Measurements from ENCODE around the gene RIPOR3. TPM values are rescaled to one million over a fixed set of nuclear protein-coding genes. Genes with fewer than 3 reads are reported as not detected.

The RIPOR3 gene
- total and polyA plus RNA-seq, 9 of the 15 experiments (the other 6 are each of a cell fraction or from before 2014, with no cell fraction given) = 3.3 to 62.7 (median 21.4) TPM

- Histone ChIP-seq H3K4me2 (ENCODE audit: insufficient read depth, low read length) (peak overlapping the region; percentile 34), H3K4me1 (replicated peaks in 1 of 2; ENCODE audit: control insufficient read depth in 2 of 2, insufficient read depth in 2 of 2, low read length in 2 of 2) (peaks cover 46 to 52% of the 10 kb centered on the region in 2 experiments), H3K27me3 (ENCODE audit: control insufficient read depth in 2 of 2, insufficient read depth in 2 of 2, low read length in 2 of 2) (no peaks in the 10 kb centered on the region), H3K9me3 (replicated peaks; ENCODE audit: control insufficient read depth, insufficient read depth, low read depth, low read length) (no peaks in the 10 kb centered on the region), H3K9me1 (ENCODE audit: control insufficient read depth, insufficient read depth, low read length) (peaks cover 12% of the 10 kb centered on the region), H3K9ac (ENCODE audit: insufficient read depth in 1 of 2, low read depth in 2 of 2, low read length in 2 of 2) (peak overlapping the region in 1 of 2 experiments; percentile 32; a peak in 2 of 4 replicates), H4K20me1 (replicated peaks; ENCODE audit: control insufficient read depth, insufficient read depth, low read length) (peaks cover 35% of the 10 kb centered on the region), H3K27ac (ENCODE audit: extremely low read depth, low read depth, low read length) (peak overlapping the region; percentile 66; the same call in 2 of the 3 replicates), H3K36me3 (ENCODE audit: control insufficient read depth, insufficient read depth, low read length) (peaks cover 34% of the 10 kb centered on the region; the same call in 2 of the 3 replicates), H3K4me3 (no peak overlapping the region), H2AFZ (ENCODE audit: low read depth, low read length) (no peak overlapping the region), H3K79me2 (ENCODE audit: control insufficient read depth, insufficient read depth, low read length) (peaks cover 88% of the 10 kb centered on the region)
- intact Hi-C loops (cut with micrococcal nuclease) (no loop called here), in situ Hi-C loops (cut with MboI) (no loop called here)
- ATAC-seq (no peak), DNase-seq (ENCODE audit: extremely low read depth in 1 of 4, low spot score in 3 of 4) (no peak), FAIRE-seq (peak; percentile 19)
- CTCF ChIA-PET (ENCODE audit: low intra/inter-chr PET ratio) = no interaction called here
- POLR2A ChIA-PET = interaction anchor here (1.0 kb wide), 1 partner anchor 18 kb away, joined by 4 read pairs; no protein-coding TSS in a partner anchor
- 14% methylated on average over 2 of the region's 2 CpGs for WGBS (ENCODE audit: insufficient coverage, low coverage, missing lambda C conversion rate)
- no TSS peak for BruUV-seq (replicated peaks)
- TF ChIP-seq NR2C1 (IDR thresholded peaks at IDR 0.05) = no peak
- no peak for TF ChIP-seq NR2C1 (tag; IDR thresholded peaks at IDR 0.05)
- TF ChIP-seq ZBTB33 (CRISPR knock-in tag; IDR thresholded peaks at IDR 0.05) = no peak
- no peak for TF ChIP-seq NR2C2 (CRISPR knock-in tag; IDR thresholded peaks at IDR 0.05)
- TF ChIP-seq NR2C2 (tag; IDR thresholded peaks at IDR 0.05) = 0 out of 2 replicates have a peak, but pooled peaks have one; percentile 17
- TF ChIP-seq, protein P1, sequence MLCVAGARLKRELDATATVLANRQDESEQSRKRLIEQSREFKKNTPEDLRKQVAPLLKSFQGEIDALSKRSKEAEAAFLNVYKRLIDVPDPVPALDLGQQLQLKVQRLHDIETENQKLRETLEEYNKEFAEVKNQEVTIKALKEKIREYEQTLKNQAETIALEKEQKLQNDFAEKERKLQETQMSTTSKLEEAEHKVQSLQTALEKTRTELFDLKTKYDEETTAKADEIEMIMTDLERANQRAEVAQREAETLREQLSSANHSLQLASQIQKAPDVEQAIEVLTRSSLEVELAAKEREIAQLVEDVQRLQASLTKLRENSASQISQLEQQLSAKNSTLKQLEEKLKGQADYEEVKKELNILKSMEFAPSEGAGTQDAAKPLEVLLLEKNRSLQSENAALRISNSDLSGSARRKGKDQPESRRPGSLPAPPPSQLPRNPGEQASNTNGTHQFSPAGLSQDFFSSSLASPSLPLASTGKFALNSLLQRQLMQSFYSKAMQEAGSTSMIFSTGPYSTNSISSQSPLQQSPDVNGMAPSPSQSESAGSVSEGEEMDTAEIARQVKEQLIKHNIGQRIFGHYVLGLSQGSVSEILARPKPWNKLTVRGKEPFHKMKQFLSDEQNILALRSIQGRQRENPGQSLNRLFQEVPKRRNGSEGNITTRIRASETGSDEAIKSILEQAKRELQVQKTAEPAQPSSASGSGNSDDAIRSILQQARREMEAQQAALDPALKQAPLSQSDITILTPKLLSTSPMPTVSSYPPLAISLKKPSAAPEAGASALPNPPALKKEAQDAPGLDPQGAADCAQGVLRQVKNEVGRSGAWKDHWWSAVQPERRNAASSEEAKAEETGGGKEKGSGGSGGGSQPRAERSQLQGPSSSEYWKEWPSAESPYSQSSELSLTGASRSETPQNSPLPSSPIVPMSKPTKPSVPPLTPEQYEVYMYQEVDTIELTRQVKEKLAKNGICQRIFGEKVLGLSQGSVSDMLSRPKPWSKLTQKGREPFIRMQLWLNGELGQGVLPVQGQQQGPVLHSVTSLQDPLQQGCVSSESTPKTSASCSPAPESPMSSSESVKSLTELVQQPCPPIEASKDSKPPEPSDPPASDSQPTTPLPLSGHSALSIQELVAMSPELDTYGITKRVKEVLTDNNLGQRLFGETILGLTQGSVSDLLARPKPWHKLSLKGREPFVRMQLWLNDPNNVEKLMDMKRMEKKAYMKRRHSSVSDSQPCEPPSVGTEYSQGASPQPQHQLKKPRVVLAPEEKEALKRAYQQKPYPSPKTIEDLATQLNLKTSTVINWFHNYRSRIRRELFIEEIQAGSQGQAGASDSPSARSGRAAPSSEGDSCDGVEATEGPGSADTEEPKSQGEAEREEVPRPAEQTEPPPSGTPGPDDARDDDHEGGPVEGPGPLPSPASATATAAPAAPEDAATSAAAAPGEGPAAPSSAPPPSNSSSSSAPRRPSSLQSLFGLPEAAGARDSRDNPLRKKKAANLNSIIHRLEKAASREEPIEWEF (CRISPR knock-in tag; IDR thresholded peaks at IDR 0.05) = peak; percentile 62; the same call in 1 of the 2 replicates
- TF ChIP-seq, protein P2, sequence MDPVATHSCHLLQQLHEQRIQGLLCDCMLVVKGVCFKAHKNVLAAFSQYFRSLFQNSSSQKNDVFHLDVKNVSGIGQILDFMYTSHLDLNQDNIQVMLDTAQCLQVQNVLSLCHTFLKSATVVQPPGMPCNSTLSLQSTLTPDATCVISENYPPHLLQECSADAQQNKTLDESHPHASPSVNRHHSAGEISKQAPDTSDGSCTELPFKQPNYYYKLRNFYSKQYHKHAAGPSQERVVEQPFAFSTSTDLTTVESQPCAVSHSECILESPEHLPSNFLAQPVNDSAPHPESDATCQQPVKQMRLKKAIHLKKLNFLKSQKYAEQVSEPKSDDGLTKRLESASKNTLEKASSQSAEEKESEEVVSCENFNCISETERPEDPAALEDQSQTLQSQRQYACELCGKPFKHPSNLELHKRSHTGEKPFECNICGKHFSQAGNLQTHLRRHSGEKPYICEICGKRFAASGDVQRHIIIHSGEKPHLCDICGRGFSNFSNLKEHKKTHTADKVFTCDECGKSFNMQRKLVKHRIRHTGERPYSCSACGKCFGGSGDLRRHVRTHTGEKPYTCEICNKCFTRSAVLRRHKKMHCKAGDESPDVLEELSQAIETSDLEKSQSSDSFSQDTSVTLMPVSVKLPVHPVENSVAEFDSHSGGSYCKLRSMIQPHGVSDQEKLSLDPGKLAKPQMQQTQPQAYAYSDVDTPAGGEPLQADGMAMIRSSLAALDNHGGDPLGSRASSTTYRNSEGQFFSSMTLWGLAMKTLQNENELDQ (CRISPR knock-in tag; IDR thresholded peaks at IDR 0.05; ENCODE audit: borderline replicate concordance) = no peak
Observed at GRCh38 chr20:50674138-50674825, 17.1 kb downstream of the RIPOR3 start.

All from K562 (cell line).